Mesangial cell (primary cell): ENCODE data around the gene EMC8. TPM values are rescaled to one million over a fixed set of nuclear protein-coding genes. Genes with fewer than 3 reads are reported as not detected.

ENCODE experiments used
- total RNA-seq: library from RNA; depleted of rRNA; stranded (reverse); fragments of >200 nt; gene quantifications from 2 replicates; pipeline ENCODE4 v1.2.3, GENCODE V29; 2015

Gene EMC8
- total RNA-seq: 72.8 and 74.9 TPM in 2 replicates

DNA sequence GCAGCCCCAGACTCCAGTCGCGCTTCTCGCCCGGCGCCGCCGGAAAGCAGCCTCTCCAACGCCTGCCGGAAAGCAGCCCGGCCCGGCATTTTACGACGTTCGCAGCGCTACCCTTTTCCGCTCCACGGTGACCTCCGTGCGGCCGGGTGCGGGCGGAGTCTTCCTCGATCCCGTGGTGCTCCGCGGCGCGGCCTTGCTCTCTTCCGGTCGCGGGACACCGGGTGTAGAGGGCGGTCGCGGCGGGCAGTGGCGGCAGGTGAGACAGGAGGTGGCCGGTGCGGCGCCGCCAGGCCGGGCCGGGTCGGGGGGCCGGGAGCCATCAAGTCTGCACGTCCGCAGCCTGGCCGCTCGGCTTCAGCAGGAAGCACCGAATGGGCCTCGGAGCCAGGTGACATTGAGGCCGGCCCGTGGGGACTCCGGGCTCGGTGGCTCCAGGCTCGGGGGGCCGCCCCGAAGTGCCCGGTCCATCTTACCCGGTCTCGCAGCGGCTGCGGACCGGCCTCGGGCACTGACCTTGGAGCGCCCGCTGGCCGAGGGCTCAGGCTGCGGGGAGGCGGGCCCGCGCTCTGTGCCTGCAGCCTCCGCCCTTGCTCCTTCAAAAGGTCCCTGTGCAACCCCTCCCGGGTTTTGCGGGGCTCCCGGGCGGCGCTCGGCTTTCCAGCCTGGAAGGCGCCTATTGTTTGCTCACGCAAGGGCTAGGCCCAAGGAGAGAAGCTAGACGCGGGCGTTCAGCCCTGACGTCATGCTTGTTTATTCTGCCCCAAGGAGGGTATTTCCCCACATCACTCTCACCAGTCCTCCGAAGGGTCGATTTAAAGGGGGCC, at the start of gene EMC8, which contains the start of gene COX4I1:
Gene EMC8 (minus strand): TSS at position 48 of the 824 bp plus-strand sequence. CDS start 249 bp downstream, outside the sequence.
Gene COX4I1 (plus strand): TSS at position 199 of the 824 bp plus-strand sequence. CDS start 1,511 bp downstream, outside the sequence.

DNA sequence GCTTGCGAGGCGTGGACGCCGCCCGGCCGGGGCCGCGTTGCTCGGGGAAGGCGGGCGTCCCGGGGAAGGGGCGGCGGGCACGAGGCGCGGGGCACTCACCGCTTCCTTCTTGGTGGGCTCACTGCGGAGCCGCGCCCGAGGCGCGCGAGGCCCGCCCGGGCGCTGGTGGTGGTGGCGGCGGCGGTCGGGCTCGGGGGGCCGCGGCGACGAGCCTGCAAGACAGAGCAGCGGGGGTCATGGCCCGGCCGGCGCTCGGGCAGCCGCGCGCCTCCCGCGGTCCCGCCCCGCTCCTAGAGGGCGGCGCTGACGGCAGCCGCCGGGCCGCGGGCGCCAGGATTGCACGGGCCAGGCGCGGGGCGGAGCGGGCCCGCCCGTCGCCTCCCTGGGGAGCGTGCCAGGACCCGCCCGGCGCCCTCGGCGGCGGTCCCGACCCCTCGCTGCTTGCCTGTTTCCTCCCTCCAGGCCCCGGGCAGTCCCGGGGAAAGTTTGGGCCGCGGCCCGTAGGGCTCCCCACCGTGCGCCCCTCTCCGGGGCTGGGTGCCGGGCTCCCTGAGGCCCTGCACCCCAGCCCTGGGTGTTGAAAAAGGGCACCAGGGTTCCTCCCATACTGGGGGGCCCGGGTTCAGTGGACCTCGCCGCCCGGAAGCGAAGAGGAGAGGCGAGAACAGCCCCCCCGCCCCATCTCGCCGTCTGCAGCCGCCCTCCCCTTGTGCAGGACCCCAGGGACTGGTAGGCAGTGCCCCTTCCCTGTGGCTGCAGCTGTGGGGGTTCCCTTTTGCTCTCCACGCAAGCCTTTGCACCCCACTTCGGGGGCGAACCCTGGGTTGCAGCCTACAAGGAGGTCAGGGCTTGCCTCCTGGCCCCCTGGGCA, 48.3 kb downstream of the EMC8 start, which contains the start of gene C16orf74:
Gene C16orf74 (minus strand): TSS at position 270 of the 871 bp plus-strand sequence. CDS start 15,879 bp downstream, outside the sequence.

Other genes with a start within 250 kb of the EMC8 start
- 11.2 and 28.9 TPM in 2 replicates for gene GSE1, start 186.2 kb downstream of the EMC8 start, total RNA-seq
- gene GINS2, start 110.6 kb downstream of the EMC8 start, total RNA-seq: 1.8 and 29.8 TPM in 2 replicates
- gene C16orf74, start 48.4 kb downstream of the EMC8 start, total RNA-seq: 5.6 and 11.4 TPM in 2 replicates
- gene COX4I1, start 151 bp upstream of the EMC8 start, total RNA-seq: 393 and 399 TPM in 2 replicates
- gene IRF8, start 99.6 kb upstream of the EMC8 start, total RNA-seq: 0.49 and 0.89 TPM in 2 replicates